ENCODE measurements around the gene TSPAN31.

GRCh38 chr12:57767305-57767698 is 22.5 kb downstream of the TSPAN31 start:
- TF ChIP-seq CTCF (IDR thresholded peaks at IDR 0.05), result no peak
- TF ChIP-seq EZH2phosphoT487 (IDR thresholded peaks at IDR 0.05), result no peak
- TF ChIP-seq EZH2 (IDR thresholded peaks at IDR 0.05), result no peak

Measured in neural progenitor cell (in vitro differentiated cells).